ENCODE results near the gene RPS2. TPM values are rescaled to one million over a fixed set of nuclear protein-coding genes. Genes with fewer than 3 reads are reported as not detected.
"Not testable (repeated sequence)": the region's sequence is repeated elsewhere in the genome, so short reads cannot be mapped to it uniquely, and the experiment has no call there.

The RPS2 gene
- total RNA-seq, 1 donor from 2014 or later: 990 TPM

DNA sequence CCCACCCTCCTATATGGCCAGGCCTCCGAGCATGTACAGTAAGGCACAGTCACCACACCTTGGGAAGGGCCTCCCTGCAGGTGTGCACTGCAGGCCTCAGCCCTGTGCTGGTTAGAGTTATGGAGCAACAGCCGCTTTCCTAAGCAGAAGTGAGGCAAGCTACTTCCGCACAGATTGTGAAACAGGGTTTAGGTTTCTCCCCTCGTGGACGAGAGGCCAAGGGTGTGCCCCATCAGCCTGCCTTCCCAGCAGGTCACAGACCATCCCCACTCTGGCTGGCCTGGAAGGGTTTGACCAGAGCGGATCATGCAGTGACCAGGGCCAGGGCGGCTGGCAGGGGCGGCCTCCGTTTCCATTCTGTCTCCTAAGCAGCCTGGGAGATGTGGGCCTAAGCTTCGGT lies 26.3 kb downstream of the RPS2 start:
- ATAC-seq (no peak), DNase-seq (ENCODE audit: low spot score) (no peak)
- intact Hi-C loops (cut with DNase I): no loop called here

- ATAC-seq (no peak), DNase-seq (ENCODE audit: low spot score) (no peak)
- intact Hi-C loops (cut with DNase I): no loop called here
Measured at GRCh38 chr16:1936945-1937479, 27.6 kb downstream of the RPS2 start.

DNA sequence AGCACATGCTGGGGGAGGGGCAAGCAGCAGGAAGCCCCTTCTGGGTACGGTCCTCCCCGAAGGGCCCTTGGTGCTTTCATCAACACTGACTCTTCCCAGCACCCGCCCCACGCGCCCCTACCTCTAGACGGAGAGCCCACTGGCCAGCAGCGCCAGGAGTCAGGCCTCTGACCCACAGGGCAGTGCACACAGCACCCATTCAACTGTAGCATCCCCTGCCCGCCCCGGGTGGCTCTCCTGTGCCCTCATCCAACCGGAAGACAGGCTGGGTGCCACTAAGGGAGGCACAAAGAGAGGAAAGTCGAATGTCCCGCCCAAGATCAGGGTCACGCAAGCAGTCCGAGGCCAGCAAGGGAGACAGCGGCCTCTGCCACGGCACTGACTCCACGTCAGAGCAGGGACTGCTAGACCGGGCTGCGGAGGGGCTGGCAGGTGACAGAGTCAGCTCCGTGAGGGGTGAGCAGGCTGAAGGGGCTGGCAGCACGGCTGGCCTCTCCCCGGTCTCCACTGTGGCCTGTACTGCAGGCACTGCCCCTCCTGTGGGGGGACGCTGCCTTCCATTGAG lies 31.4 kb downstream of the RPS2 start:
- no peak for ATAC-seq
- intact Hi-C loops (cut with DNase I): no loop called here
- DNase-seq (ENCODE audit: low spot score): no peak

GRCh38 chr16:1932050-1933028 lies 32.3 kb downstream of the RPS2 start:
- no peak for ATAC-seq
- intact Hi-C loops (cut with DNase I): no loop called here
- no peak for DNase-seq (ENCODE audit: low spot score)

DNA sequence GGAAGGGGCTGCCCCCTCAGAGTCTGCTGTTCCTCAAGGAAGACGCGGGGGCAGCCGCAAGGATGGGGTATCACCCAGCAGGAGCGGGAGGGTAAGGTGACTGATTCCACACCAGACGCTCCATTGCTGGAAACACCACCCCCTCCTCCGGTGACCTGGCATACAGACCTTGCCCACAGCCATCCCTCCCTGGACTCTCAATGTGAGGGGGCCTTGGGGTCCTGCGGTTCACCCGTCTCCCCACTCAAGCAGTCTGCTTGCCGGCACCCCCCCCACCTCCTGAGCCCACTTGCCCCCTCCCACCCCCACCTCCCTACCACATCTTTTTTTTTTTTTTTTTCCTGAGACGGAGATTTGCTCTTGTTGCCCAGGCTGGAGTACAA lies 34.3 kb downstream of the RPS2 start:
- no peak for ATAC-seq
- intact Hi-C loops (cut with DNase I): no loop called here
- DNase-seq (ENCODE audit: low spot score): no peak

GRCh38 chr16:1929578-1930337 lies 34.9 kb downstream of the RPS2 start:
- DNase-seq (ENCODE audit: low spot score): peak; percentile 94
- peak; percentile 91 for ATAC-seq
- intact Hi-C loops (cut with DNase I): loop anchor here (5.0 kb wide), 1 partner anchor 67 kb away; no protein-coding TSS in a partner anchor

GRCh38 chr16:1929105-1929504 lies 35.5 kb downstream of the RPS2 start:
- no peak for DNase-seq (ENCODE audit: low spot score)
- ATAC-seq: peak; percentile 45
- intact Hi-C loops (cut with DNase I): loop anchor here (5.0 kb wide), 1 partner anchor 67 kb away; no protein-coding TSS in a partner anchor

DNA sequence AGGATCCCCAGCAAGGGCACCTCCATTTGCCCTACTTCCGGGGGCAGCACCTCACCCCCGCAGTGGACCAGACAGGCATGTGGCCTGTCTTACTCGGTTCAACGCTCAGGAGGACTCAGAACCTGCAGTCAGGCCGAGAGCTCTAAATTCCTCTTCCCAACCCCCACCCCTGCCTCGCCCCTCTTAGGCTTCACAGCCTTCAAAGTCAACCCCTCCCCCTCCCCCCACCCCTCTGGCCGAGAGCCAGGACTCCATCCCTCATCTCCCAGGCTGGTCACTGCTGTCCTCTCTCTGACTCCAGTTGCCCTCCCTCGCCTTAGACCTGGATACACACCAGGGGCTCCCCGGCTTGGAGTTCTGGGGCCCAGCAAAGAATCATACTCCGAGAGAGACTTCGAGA lies 38.4 kb downstream of the RPS2 start:
- ATAC-seq (no peak), DNase-seq (ENCODE audit: low spot score) (no peak)
- intact Hi-C loops (cut with DNase I): loop anchor here (5.0 kb wide), 1 partner anchor 64 kb away; no protein-coding TSS in a partner anchor

- ATAC-seq (no peak), DNase-seq (ENCODE audit: low spot score) (no peak)
- intact Hi-C loops (cut with DNase I): no loop called here
Measured at GRCh38 chr16:1924095-1924494, 40.5 kb downstream of the RPS2 start.

GRCh38 chr16:1923299-1924034 lies 41.2 kb downstream of the RPS2 start:
- intact Hi-C loops (cut with DNase I): no loop called here
- ATAC-seq: peak; percentile 31
- DNase-seq (ENCODE audit: low spot score): no peak

DNA sequence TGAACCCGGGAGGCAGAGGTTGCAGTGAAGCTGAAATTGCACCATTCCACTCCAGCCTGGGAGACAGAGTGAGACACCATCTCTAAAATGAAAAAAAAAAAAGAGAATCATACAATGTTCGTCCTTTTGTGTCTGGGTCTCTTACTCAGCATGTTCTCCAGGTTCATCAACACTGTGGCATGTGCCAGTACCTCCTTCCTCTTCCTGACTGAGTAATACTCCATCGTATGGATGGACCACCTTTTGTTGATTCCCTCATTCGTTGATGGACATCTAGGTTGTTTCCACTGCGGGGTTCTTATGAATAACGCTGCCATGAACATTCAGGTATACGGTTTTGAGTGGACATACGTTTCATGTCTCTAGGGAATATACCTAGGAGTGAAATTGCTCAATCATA lies 42.3 kb downstream of the RPS2 start:
- intact Hi-C loops (cut with DNase I): no loop called here
- ATAC-seq: no peak

GRCh38 chr16:1920727-1921171 lies 43.9 kb downstream of the RPS2 start:
- ATAC-seq (no peak), DNase-seq (ENCODE audit: low spot score) (no peak)
- intact Hi-C loops (cut with DNase I): no loop called here

More for the DNA sequence above, 42.3 kb downstream of the RPS2 start:
- no peak for DNase-seq (ENCODE audit: low spot score)

- not testable (repeated sequence) for ATAC-seq
Measured at GRCh38 chr16:1920122-1920521, 44.5 kb downstream of the RPS2 start.

DNA sequence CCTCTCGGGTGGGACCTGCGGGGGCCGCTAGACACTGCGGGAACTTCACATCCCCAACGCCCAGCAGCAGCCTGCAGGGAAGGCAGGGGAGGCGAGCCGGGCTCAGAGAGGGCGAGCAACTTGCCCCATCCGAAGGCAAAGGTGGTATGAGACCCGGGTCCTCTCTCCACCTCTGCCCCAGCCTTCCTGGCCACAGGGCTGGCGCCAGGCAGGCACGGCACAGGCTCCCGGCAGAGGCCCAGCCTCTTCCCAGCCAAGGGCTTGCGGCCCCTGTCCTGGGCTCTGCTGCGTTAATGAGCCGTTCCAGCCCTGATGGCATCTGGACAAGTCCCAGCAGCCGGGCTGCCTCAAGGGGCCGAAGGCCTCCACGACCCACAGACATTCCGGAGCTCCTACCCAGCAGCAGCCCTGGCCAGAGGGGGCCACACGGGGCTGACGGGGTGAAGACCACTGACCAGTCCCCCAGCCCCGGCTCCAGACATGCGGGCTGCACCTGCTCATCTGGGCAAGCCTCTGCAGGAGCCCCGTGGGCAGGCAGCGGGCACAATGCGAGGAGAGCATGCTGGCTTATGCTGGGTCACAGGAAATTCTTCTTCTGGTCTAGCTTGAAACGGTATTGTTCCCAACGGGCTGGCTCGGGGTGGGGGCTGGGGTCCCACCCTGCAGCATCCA lies 45.2 kb downstream of the RPS2 start:
- no peak for ATAC-seq
- no peak for DNase-seq (ENCODE audit: low spot score)
- intact Hi-C loops (cut with DNase I): no loop called here

More at GRCh38 chr16:1920122-1920521, 44.5 kb downstream of the RPS2 start:
- DNase-seq (ENCODE audit: low spot score); intact Hi-C loops (cut with DNase I): not testable (repeated sequence)

GRCh38 chr16:1918351-1919326 lies 46.0 kb downstream of the RPS2 start, which contains the start of gene HS3ST6:
Gene HS3ST6, minus strand, starts transcription at chr16:1918415. Its CDS starts 92 bp downstream, at chr16:1918323.
- intact Hi-C loops (cut with DNase I): no loop called here
- ATAC-seq (no peak), DNase-seq (ENCODE audit: low spot score) (no peak)

- intact Hi-C loops (cut with DNase I): no loop called here
- DNase-seq (ENCODE audit: low spot score) (no peak), ATAC-seq (no peak)
Measured at GRCh38 chr16:1917665-1918350, 46.8 kb downstream of the RPS2 start.
